Chondrocyte (in vitro differentiated cells): ENCODE measurements around the gene CENPVL2. TPM values are rescaled to one million over a fixed set of nuclear protein-coding genes. Genes with fewer than 3 reads are reported as not detected.
A peak's percentile ranks its signal among the peaks of the same experiment; 100 is the strongest.
"Not testable (repeated sequence)": the region's sequence is repeated elsewhere in the genome, so short reads cannot be mapped to it uniquely, and the experiment has no call there.

Experiments
- DNase-seq: peaks from one replicate; pipeline ENCODE4 v3.0.0; 2021; ENCODE audit warnings: mixed read lengths, low spot score
- H3K27ac Mint-ChIP-seq: one replicate; pipeline ENCODE4 v1.8.0; 2021; ENCODE audit warnings: mild to moderate bottlenecking, moderate library complexity, mixed read lengths; ENCODE audit not compliant: unreplicated experiment
- H3K27me3 Mint-ChIP-seq: 2 replicates; pipeline ENCODE4 v1.8.0; 2021; ENCODE audit warnings: low read depth, mixed read lengths
- H3K36me3 Mint-ChIP-seq: 2 replicates; pipeline ENCODE4 v1.8.0; 2021; ENCODE audit warnings: low read depth, mixed read lengths
- H3K4me1 Mint-ChIP-seq: 2 replicates; pipeline ENCODE4 v1.8.0; 2021; ENCODE audit warnings: low read depth, mild to moderate bottlenecking, mixed read lengths
- H3K4me3 Mint-ChIP-seq: one replicate; pipeline ENCODE4 v1.8.0; 2021; ENCODE audit warnings: mild to moderate bottlenecking, moderate library complexity, mixed read lengths; ENCODE audit not compliant: unreplicated experiment
- H3K9me3 Mint-ChIP-seq: 2 replicates; pipeline ENCODE4 v1.8.0; 2021; ENCODE audit warnings: low read depth, mixed read lengths
- long read RNA-seq: library from polyadenylated mRNA; stranded (forward); transcript quantifications from one replicate; pipeline ENCODE4 v2.0.0, GENCODE V29; 2021
- total RNA-seq: library from RNA; stranded (reverse); gene quantifications from 3 replicates; pipeline ENCODE4 v1.2.1, GENCODE V29; 2021
- TF ChIP-seq, protein P1 (sequence below): fragments of 200-600 bp; sonication (generic); IDR thresholded peaks from 2 replicates; pipeline ENCODE4 v1.5.0; 2021; ENCODE audit warnings: antibody characterized with exemption, mild to moderate bottlenecking, moderate library complexity

The CENPVL2 gene
- total RNA-seq, result not detected in 3 replicates
- long read RNA-seq, result 0 reads

DNA sequence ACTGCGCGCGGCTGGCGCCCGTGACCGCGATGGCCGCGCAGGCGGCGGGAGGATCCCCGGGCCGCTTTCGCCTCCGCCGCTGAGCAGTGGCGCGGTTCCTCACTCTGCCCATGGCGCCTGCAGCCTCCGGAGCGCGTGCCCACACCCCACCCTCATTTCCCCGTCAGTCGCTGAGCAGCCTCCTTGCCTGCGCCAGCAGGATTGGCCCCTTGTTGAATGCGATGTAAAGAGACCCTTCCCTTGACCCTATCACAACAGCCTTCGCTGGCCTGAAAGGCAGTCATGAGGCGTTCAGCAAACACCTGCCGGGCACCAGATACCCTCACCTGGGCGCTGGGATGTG lies at the start of gene CENPVL2:
Gene CENPVL2, minus strand, starts transcription at position 112 of the 343 bp plus-strand sequence. Its CDS starts 0 bp downstream, at position 112.
- H3K27me3 Mint-ChIP-seq, H3K9me3 Mint-ChIP-seq, H3K4me3 Mint-ChIP-seq, H3K36me3 Mint-ChIP-seq, H3K27ac Mint-ChIP-seq, DNase-seq, H3K4me1 Mint-ChIP-seq: not testable (repeated sequence)

DNA sequence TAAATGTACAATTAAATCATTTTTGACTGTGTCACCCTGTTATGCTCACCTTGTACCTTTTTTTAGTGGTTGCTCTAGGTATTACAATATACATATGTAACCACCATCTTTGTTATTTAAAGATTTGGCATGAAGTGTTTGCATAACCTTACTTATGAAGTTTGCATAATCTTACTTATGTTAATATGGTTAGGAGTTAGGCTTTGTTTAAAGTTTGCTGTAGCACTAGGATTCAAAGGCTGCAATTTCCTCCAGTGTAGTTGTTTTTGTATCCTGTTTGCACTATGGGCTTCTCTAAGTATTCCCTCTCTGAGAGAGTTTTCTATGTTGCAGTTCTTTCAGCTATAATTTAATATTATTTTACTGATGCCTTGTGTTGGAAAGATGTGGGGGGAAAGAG lies 45.6 kb upstream of the CENPVL2 start:
- H3K4me3 Mint-ChIP-seq, result no peak overlapping the region
- TF ChIP-seq, protein P1, sequence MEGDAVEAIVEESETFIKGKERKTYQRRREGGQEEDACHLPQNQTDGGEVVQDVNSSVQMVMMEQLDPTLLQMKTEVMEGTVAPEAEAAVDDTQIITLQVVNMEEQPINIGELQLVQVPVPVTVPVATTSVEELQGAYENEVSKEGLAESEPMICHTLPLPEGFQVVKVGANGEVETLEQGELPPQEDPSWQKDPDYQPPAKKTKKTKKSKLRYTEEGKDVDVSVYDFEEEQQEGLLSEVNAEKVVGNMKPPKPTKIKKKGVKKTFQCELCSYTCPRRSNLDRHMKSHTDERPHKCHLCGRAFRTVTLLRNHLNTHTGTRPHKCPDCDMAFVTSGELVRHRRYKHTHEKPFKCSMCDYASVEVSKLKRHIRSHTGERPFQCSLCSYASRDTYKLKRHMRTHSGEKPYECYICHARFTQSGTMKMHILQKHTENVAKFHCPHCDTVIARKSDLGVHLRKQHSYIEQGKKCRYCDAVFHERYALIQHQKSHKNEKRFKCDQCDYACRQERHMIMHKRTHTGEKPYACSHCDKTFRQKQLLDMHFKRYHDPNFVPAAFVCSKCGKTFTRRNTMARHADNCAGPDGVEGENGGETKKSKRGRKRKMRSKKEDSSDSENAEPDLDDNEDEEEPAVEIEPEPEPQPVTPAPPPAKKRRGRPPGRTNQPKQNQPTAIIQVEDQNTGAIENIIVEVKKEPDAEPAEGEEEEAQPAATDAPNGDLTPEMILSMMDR, result no peak
- H3K27ac Mint-ChIP-seq, result no peak overlapping the region
- H3K27me3 Mint-ChIP-seq, result peaks cover 11% of the 10 kb centered on the region
- H3K9me3 Mint-ChIP-seq, result peaks cover 6% of the 10 kb centered on the region
- no peaks in the 10 kb centered on the region for H3K4me1 Mint-ChIP-seq
- no peak for DNase-seq
- no peaks in the 10 kb centered on the region for H3K36me3 Mint-ChIP-seq

DNA sequence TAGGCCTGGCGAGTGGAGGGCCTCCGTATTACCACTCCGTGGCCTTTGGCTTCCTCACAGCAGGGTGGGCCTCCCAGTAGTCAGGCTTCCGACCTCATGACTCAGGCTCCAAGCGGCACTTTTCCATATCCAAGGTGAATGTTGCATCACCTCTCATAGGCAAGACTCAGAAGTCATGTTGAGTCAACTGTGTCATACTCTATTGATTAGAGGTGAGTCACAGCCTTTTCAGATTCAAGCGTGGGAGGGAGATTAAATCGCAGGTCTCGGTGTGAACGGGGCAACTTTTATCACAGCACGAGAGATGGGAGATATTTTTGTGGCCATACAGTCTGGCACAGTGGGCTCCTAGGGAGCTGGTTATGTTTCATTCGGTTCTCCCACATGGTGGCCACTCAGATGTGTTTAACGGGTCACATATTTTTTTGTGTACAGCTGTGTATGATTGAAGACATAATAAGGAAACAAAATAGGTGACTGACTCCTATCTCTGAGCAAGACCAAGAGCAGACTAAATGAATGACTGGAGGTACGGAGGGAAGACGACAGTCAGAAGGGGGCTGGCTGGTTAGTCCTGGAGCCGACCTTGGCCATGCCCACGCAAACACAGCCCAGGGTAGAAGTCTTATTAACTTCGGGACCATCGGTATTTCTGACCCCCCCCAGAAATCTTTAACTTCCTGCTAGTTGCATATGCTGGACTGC lies 30.5 kb upstream of the CENPVL2 start:
- H3K4me1 Mint-ChIP-seq, H3K9me3 Mint-ChIP-seq, H3K4me3 Mint-ChIP-seq, H3K27ac Mint-ChIP-seq, DNase-seq, H3K36me3 Mint-ChIP-seq, H3K27me3 Mint-ChIP-seq: not testable (repeated sequence)

DNA sequence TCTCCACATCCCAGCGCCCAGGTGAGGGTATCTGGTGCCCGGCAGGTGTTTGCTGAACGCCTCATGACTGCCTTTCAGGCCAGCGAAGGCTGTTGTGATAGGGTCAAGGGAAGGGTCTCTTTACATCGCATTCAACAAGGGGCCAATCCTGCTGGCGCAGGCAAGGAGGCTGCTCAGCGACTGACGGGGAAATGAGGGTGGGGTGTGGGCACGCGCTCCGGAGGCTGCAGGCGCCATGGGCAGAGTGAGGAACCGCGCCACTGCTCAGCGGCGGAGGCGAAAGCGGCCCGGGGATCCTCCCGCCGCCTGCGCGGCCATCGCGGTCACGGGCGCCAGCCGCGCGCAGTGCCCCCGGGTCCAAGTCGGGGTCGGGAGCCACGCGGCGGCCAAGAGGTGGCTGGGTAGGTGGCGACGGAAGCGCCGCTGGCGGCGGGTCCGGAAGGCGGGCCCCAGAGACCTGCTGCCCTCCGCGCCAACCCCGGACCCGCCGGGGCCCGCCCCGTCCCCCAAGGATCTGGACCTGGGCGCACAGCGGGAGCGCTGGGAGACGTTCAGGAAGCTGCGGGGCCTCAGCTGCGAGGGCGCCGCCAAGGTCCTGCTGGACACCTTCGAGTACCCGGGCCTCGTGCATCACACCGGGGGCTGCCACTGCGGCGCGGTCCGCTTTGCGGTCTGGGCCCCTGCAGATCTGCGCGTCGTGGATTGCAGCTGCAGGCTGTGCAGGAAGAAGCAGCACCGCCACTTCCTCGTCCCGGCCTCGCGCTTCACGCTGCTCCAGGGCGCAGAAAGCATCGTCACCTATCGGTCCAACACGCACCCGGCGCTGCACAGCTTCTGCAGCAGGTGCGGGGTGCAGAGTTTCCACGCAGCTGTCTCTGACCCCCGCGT lies 27.9 kb upstream of the CENPVL2 start, which contains the start of gene CENPVL1:
Gene CENPVL1, plus strand, starts transcription at position 236 of the 888 bp plus-strand sequence. Its CDS starts 0 bp downstream, at position 236.
- not testable (repeated sequence) for H3K4me1 Mint-ChIP-seq, H3K9me3 Mint-ChIP-seq

DNA sequence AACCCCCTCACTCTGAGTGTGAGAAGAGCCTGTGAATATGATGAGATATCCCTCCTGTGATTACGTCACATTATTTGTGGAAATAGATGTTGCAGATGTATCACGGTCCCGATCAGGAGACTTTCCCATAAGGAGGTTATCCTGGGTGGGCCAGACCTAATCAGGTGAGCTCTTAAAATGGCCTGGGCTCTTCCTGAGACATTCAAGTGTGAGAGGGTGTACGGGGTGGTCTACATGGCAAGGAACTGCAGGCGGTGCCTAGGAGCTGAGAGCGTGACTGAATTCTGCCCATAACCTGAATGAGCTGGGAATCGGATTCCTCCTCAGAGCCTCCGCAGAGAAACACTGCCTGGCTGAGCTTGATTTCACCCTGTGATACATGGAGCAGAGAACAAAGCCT lies 14.8 kb upstream of the CENPVL2 start:
- DNase-seq, result peak; percentile 8
- TF ChIP-seq, protein P1, result no peak
- Mint-ChIP-seq H3K36me3 (no peaks in the 10 kb centered on the region), H3K4me3 (no peak overlapping the region), H3K27ac (no peak overlapping the region), H3K4me1 (no peaks in the 10 kb centered on the region), H3K9me3 (peaks cover 9% of the 10 kb centered on the region), H3K27me3 (peaks cover 2% of the 10 kb centered on the region)

More for the DNA sequence above, 27.9 kb upstream of the CENPVL2 start, which contains the start of gene CENPVL1:
- H3K4me3 Mint-ChIP-seq, H3K27ac Mint-ChIP-seq, H3K27me3 Mint-ChIP-seq, DNase-seq, H3K36me3 Mint-ChIP-seq: not testable (repeated sequence)

DNA sequence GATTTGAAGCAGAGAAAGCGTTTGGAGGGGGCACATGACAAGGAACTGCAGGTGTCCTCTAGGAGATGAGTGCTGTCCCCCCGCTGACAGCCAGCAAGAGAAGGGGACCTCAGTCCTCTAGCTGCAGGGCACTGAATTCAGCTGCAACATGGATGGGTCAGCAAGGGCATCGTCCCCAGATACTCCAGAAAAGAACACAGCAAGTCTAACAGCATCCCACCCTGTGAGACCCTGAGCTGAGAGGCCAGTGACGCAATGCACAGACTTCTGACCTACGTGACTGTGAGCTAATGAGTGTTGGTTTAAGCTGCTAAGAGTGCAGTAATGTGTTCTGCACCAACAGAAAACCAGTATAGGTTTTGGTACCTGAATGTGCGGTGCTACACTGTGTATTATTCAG lies 11.6 kb upstream of the CENPVL2 start:
- TF ChIP-seq, protein P1, result no peak
- Mint-ChIP-seq H3K27ac (no peak overlapping the region), H3K36me3 (no peaks in the 10 kb centered on the region), H3K9me3 (peaks cover 9% of the 10 kb centered on the region), H3K4me3 (no peak overlapping the region), H3K4me1 (no peaks in the 10 kb centered on the region), H3K27me3 (peaks cover 2% of the 10 kb centered on the region)
- peak; percentile 32 for DNase-seq

DNA sequence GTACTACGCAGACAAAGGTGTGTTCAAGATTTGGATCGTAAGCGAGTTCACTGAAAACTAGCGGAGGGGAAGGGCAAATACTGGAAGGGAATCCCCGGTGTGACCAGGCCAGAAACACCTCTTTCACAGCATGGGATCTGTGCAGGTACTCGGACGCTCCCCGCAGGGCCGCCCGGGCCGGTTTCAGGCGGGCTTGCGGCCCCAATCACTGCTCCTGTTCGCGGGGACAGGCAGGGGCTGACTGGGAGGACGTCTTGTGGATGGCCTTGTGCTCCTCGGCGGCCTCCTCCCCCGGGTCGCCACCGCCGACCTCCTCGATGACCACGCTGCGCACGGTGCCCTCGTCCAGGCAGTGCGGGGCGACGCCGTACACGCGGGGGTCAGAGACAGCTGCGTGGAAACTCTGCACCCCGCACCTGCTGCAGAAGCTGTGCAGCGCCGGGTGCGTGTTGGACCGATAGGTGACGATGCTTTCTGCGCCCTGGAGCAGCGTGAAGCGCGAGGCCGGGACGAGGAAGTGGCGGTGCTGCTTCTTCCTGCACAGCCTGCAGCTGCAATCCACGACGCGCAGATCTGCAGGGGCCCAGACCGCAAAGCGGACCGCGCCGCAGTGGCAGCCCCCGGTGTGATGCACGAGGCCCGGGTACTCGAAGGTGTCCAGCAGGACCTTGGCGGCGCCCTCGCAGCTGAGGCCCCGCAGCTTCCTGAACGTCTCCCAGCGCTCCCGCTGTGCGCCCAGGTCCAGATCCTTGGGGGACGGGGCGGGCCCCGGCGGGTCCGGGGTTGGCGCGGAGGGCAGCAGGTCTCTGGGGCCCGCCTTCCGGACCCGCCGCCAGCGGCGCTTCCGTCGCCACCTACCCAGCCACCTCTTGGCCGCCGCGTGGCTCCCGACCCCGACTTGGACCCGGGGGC lies 567 bp downstream of the CENPVL2 start:
- not testable (repeated sequence) for H3K27ac Mint-ChIP-seq, DNase-seq, H3K4me1 Mint-ChIP-seq, H3K36me3 Mint-ChIP-seq, H3K4me3 Mint-ChIP-seq, H3K27me3 Mint-ChIP-seq, H3K9me3 Mint-ChIP-seq

DNA sequence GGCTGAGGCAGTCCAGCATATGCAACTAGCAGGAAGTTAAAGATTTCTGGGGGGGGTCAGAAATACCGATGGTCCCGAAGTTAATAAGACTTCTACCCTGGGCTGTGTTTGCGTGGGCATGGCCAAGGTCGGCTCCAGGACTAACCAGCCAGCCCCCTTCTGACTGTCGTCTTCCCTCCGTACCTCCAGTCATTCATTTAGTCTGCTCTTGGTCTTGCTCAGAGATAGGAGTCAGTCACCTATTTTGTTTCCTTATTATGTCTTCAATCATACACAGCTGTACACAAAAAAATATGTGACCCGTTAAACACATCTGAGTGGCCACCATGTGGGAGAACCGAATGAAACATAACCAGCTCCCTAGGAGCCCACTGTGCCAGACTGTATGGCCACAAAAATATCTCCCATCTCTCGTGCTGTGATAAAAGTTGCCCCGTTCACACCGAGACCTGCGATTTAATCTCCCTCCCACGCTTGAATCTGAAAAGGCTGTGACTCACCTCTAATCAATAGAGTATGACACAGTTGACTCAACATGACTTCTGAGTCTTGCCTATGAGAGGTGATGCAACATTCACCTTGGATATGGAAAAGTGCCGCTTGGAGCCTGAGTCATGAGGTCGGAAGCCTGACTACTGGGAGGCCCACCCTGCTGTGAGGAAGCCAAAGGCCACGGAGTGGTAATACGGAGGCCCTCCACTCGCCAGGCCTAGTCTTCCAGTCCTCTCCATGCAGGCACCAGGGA lies 2.8 kb downstream of the CENPVL2 start:
- not testable (repeated sequence) for H3K27ac Mint-ChIP-seq, H3K4me3 Mint-ChIP-seq, H3K27me3 Mint-ChIP-seq, H3K4me1 Mint-ChIP-seq, H3K36me3 Mint-ChIP-seq, H3K9me3 Mint-ChIP-seq, DNase-seq
